ENCODE measurements around the gene ZNF319. TPM values are rescaled to one million over a fixed set of nuclear protein-coding genes. Genes with fewer than 3 reads are reported as not detected.

Gene ZNF319
- total RNA-seq, 2 donors from 2014 or later = 3.3 to 4.7 TPM

- DNase-seq = no peak
- ATAC-seq = no peak
- TF ChIP-seq POLR2A (IDR thresholded peaks at IDR 0.05) (no peak), CTCF (IDR thresholded peaks at IDR 0.05) (no peak)
- H3K4me3 ChIP-seq = no peak overlapping the region
- peaks cover 0 to 9% of the 10 kb centered on the region in 2 donors for H3K36me3 ChIP-seq (replicated peaks in 1 of 2; ENCODE audit: insufficient read depth in 1 of 2, low read depth in 2 of 2)
- peaks cover 25% of the 10 kb centered on the region for H3K4me1 ChIP-seq
- 78 to 88% methylated on average over 6 to 13 of the region's 14 CpGs for WGBS, 2 donors
- no peak overlapping the region for H3K27ac ChIP-seq
- H3K9me3 ChIP-seq = no peaks in the 10 kb centered on the region
- intact Hi-C loops (cut with DNase I) = no loop called here
- H3K27me3 ChIP-seq = no peaks in the 10 kb centered on the region
Observed at GRCh38 chr16:58040945-58041627, 40.6 kb upstream of the ZNF319 start.

DNA sequence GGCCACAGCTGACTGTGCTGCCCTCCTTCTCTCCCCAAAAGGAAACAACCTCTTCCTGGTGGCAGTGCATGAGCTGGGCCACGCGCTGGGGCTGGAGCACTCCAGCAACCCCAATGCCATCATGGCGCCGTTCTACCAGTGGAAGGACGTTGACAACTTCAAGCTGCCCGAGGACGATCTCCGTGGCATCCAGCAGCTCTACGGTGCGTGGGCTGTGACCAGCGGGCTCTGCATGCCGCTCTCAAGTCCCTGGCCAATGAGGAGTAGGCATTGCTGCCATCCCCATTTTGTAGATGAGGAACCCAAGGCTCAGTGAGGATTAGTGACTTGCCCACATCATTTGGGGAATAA lies 40.0 kb upstream of the ZNF319 start:
- WGBS, 2 donors = 88 to 97% methylated on average over 9 to 12 of the region's 12 CpGs
- no peaks in the 10 kb centered on the region for H3K9me3 ChIP-seq
- TF ChIP-seq CTCF (IDR thresholded peaks at IDR 0.05) (no peak), POLR2A (IDR thresholded peaks at IDR 0.05) (no peak)
- ATAC-seq = no peak
- no peak overlapping the region for H3K27ac ChIP-seq
- peaks cover 0 to 9% of the 10 kb centered on the region in 2 donors for H3K36me3 ChIP-seq (replicated peaks in 1 of 2; ENCODE audit: insufficient read depth in 1 of 2, low read depth in 2 of 2)
- H3K4me3 ChIP-seq = no peak overlapping the region
- no peak for DNase-seq
- intact Hi-C loops (cut with DNase I) = no loop called here
- peaks cover 31% of the 10 kb centered on the region for H3K4me1 ChIP-seq
- no peaks in the 10 kb centered on the region for H3K27me3 ChIP-seq

DNA sequence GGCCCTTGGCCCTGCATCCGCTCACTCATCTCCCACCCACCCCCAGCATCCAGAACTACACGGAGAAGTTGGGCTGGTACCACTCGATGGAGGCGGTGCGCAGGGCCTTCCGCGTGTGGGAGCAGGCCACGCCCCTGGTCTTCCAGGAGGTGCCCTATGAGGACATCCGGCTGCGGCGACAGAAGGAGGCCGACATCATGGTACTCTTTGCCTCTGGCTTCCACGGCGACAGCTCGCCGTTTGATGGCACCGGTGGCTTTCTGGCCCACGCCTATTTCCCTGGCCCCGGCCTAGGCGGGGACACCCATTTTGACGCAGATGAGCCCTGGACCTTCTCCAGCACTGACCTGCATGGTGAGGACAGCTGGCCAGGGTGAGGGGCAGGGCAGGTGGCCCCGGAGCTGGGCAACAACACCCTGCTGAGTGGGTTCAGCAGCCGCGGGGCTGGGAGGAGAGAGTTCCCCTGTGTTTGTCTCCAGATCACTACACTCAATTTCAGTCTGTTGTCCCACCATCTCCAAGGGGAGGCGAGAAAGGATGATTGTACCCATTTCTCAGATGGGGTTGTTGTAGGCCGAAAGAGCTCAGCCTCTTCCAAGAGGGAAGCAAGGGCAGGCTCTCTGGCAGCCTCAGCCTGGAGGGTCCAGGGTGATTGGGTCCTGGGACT lies 39.5 kb upstream of the ZNF319 start:
- no peak for DNase-seq
- Histone ChIP-seq H3K4me3 (no peak overlapping the region), H3K27me3 (no peaks in the 10 kb centered on the region), H3K27ac (no peak overlapping the region), H3K4me1 (peaks cover 36% of the 10 kb centered on the region), H3K36me3 (replicated peaks in 1 of 2; ENCODE audit: insufficient read depth in 1 of 2, low read depth in 2 of 2) (peaks cover 0 to 9% of the 10 kb centered on the region in 2 donors), H3K9me3 (no peaks in the 10 kb centered on the region)
- 94 to 97% methylated on average over 19 to 26 of the region's 26 CpGs for WGBS, 2 donors
- ATAC-seq = no peak
- TF ChIP-seq POLR2A (IDR thresholded peaks at IDR 0.05) = no peak
- TF ChIP-seq CTCF (IDR thresholded peaks at IDR 0.05) = no peak
- intact Hi-C loops (cut with DNase I) = loop anchor here (5.0 kb wide), 1 partner anchor 82 kb away; no protein-coding TSS in a partner anchor

DNA sequence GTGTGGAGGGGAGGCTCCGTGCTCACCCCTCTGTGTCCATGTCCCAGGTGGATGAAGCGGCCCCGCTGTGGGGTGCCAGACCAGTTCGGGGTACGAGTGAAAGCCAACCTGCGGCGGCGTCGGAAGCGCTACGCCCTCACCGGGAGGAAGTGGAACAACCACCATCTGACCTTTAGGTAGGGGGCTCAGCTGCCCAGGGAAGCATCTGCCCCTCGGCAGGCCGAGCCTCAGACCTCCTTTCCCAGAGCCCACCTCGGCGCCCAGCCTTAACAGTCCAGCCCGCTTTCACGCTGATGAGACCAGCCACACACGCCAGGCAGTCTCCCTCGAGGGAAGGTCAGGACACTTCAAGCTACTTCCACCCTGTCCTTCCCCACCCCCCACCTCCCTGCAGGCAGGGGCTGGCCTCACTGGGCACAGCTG lies 37.8 kb upstream of the ZNF319 start:
- Histone ChIP-seq H3K36me3 (replicated peaks in 1 of 2; ENCODE audit: insufficient read depth in 1 of 2, low read depth in 2 of 2) (peaks cover 0 to 9% of the 10 kb centered on the region in 2 donors), H3K27me3 (no peaks in the 10 kb centered on the region), H3K9me3 (no peaks in the 10 kb centered on the region), H3K4me1 (peaks cover 40% of the 10 kb centered on the region), H3K4me3 (no peak overlapping the region), H3K27ac (no peak overlapping the region)
- TF ChIP-seq CTCF (IDR thresholded peaks at IDR 0.05) = no peak
- no peak for TF ChIP-seq POLR2A (IDR thresholded peaks at IDR 0.05)
- WGBS, 2 donors = 88 to 93% methylated on average over 8 to 16 of the region's 20 CpGs
- ATAC-seq (no peak), DNase-seq (no peak)
- intact Hi-C loops (cut with DNase I) = loop anchor here (5.0 kb wide), 1 partner anchor 84 kb away; no protein-coding TSS in a partner anchor
